SK-N-SH (cell line): ENCODE data around the gene TOM1L2. TPM values are rescaled to one million over a fixed set of nuclear protein-coding genes. Genes with fewer than 3 reads are reported as not detected.

ENCODE experiments used
- CTCF ChIA-PET: fragments of 300-600, 350-600 bp; formaldehyde crosslinking; extraction: SDS; loops from one replicate; lab custom pipeline; 2021; lab: Yijun Ruan, JAX
- POLR2A ChIA-PET: fragments of 350-600 bp; sonication (Branson Sonifier 250); formaldehyde crosslinking; extraction: SDS; loops from one replicate; lab custom pipeline; 2020; ENCODE audit warnings: antibody characterized with exemption, inconsistent platforms; lab: Yijun Ruan, JAX
- DNase-seq: peaks from one replicate; pipeline ENCODE4 v3.0.0; 2012
- H2AFZ ChIP-seq: fragments of 200-600 bp; sonication (generic); 2 replicates; pipeline ENCODE4 v1.8.1; 2016; ENCODE audit warnings: antibody characterized with exemption, mild to moderate bottlenecking, low read depth
- H3F3A ChIP-seq: fragments of 200-600 bp; sonication (generic); replicated peaks from 2 replicates; pipeline ENCODE3; 2016; ENCODE audit warnings: antibody characterized with exemption, mild to moderate bottlenecking; ENCODE audit not compliant: insufficient read depth
- H3K27ac ChIP-seq, 2 experiments: fragments of 200-500 bp in 1 of 2; fragments of 200-600 bp in 1 of 2; sonication (Bioruptor generic) in 1 of 2; sonication (generic), shearing (Covaris generic) in 1 of 2; 2 replicates each; pipeline versions ENCODE4 v1.5.1 to v1.6.1; 2014 to 2016; ENCODE audit warnings: low read depth in 2 of 2, inconsistent platforms in 1 of 2, low read length in 1 of 2, mild to moderate bottlenecking in 1 of 2, mixed read lengths in 1 of 2
- H3K27me3 ChIP-seq: fragments of 200-600 bp; sonication (generic), shearing (Covaris generic); 2 replicates; pipeline ENCODE4 v1.6.1; 2016; ENCODE audit warnings: mixed run types; ENCODE audit not compliant: insufficient read depth
- H3K36me3 ChIP-seq, 2 experiments: fragments of 200-500 bp in 1 of 2; fragments of 200-600 bp in 1 of 2; sonication (Bioruptor generic) in 1 of 2; sonication (generic) in 1 of 2; replicated peaks in 1 of 2; 2 replicates each; pipeline versions ENCODE3 to v1.5.1; 2014 to 2016; ENCODE audit warnings: low read length in 1 of 2, mild to moderate bottlenecking in 1 of 2; ENCODE audit not compliant: insufficient read depth in 2 of 2, control insufficient read depth in 1 of 2
- H3K4me1 ChIP-seq, 2 experiments: fragments of 200-500 bp in 1 of 2; fragments of 200-600 bp in 1 of 2; sonication (Bioruptor generic) in 1 of 2; sonication (generic), shearing (Covaris generic) in 1 of 2; 2 replicates each; pipeline versions ENCODE4 v1.5.1 to v1.6.1; 2014 to 2016; ENCODE audit warnings: low read depth in 1 of 2, low read length in 1 of 2, mixed run types in 1 of 2; ENCODE audit not compliant: insufficient read depth in 2 of 2, control insufficient read depth in 1 of 2
- H3K4me2 ChIP-seq: fragments of 200-600 bp; sonication (generic), shearing (Covaris generic); 2 replicates; pipeline ENCODE4 v1.6.1; 2017; ENCODE audit warnings: mixed run types
- H3K4me3 ChIP-seq, 2 experiments: fragments of 200-500 bp in 1 of 2; fragments of 200-600 bp in 1 of 2; sonication (Bioruptor generic) in 1 of 2; sonication (generic), shearing (Covaris generic) in 1 of 2; 2 replicates each; pipeline versions ENCODE4 v1.5.1 to v1.8.1; 2014 to 2016; ENCODE audit warnings: low read depth in 2 of 2, inconsistent platforms in 1 of 2, low read length in 1 of 2, mild to moderate bottlenecking in 1 of 2, mixed read lengths in 1 of 2, moderate library complexity in 1 of 2
- H3K79me2 ChIP-seq: fragments of 200-600 bp; sonication (generic); 2 replicates; pipeline ENCODE4 v1.8.1; 2017; ENCODE audit warnings: mild to moderate bottlenecking; ENCODE audit not compliant: insufficient read depth
- H3K9ac ChIP-seq: fragments of 200-600 bp; sonication (generic); 2 replicates; pipeline ENCODE4 v1.6.1; 2017; ENCODE audit warnings: mixed run types
- H3K9me2 ChIP-seq: fragments of 200-600 bp; sonication (generic); 2 replicates; pipeline ENCODE4 v1.6.1; 2017; ENCODE audit warnings: mixed run types
- H3K9me3 ChIP-seq: fragments of 200-600 bp; sonication (generic); 2 replicates; pipeline ENCODE4 v1.6.1; 2017; ENCODE audit warnings: mixed run types, mild to moderate bottlenecking, moderate library complexity
- H4K20me1 ChIP-seq: fragments of 200-600 bp; sonication (generic); 2 replicates; pipeline ENCODE4 v1.6.1; 2017; ENCODE audit warnings: mild to moderate bottlenecking, mixed run types; ENCODE audit not compliant: insufficient read depth
- EZH2phosphoT487 ChIP-seq: fragments of 200-600 bp; sonication (generic); IDR thresholded peaks from 2 replicates; pipeline ENCODE4 v1.6.1; 2017; ENCODE audit warnings: low read depth, mixed run types, mild to moderate bottlenecking, antibody characterized with exemption, moderate library complexity, borderline replicate concordance
- FOSL2 ChIP-seq: IDR thresholded peaks from 2 replicates; pipeline ENCODE4 v1.4.0; 2012; ENCODE audit warnings: low read depth, mild to moderate bottlenecking, moderate library complexity, borderline replicate concordance
- FOXJ3 ChIP-seq: sonication (generic); formaldehyde crosslinking; IDR thresholded peaks from 2 replicates; pipeline ENCODE4 v1.5.1; 2020; ENCODE audit warnings: mild to moderate bottlenecking, missing genetic modification reagents
- GABPA ChIP-seq: IDR thresholded peaks from 2 replicates; pipeline ENCODE4 v1.4.0; 2012; ENCODE audit warnings: low read depth, mild to moderate bottlenecking
- MXI1 ChIP-seq: IDR thresholded peaks from 2 replicates; pipeline ENCODE4 v1.6.1; 2012; ENCODE audit warnings: mild to moderate bottlenecking, low read depth, low read length, improper control_type of control experiment
- NFIC ChIP-seq: IDR thresholded peaks from 2 replicates; pipeline ENCODE4 v1.4.0; 2012; ENCODE audit warnings: borderline replicate concordance
- POLR2AphosphoS5 ChIP-seq: IDR thresholded peaks from 2 replicates; pipeline ENCODE4 v1.6.1; 2012; ENCODE audit warnings: low read depth, low read length
- RCOR1 ChIP-seq: fragments of 150-350 bp; IDR thresholded peaks from 2 replicates; pipeline ENCODE4 v1.6.1; 2017; ENCODE audit warnings: antibody characterized with exemption, low read length
- RXRA ChIP-seq: IDR thresholded peaks from 2 replicates; pipeline ENCODE4 v1.4.0; 2012; ENCODE audit warnings: low read depth, mild to moderate bottlenecking, borderline replicate concordance
- SMC3 ChIP-seq: IDR thresholded peaks from 2 replicates; pipeline ENCODE4 v1.6.1; 2012; ENCODE audit warnings: low read depth, low read length, improper control_type of control experiment
- TEAD4 ChIP-seq: IDR thresholded peaks from 2 replicates; pipeline ENCODE4 v1.4.0; 2012; ENCODE audit warnings: mild to moderate bottlenecking, borderline replicate concordance; ENCODE audit not compliant: insufficient read depth
- YY1 ChIP-seq: IDR thresholded peaks from 2 replicates; pipeline ENCODE4 v1.4.0; 2012; ENCODE audit warnings: low read depth, mild to moderate bottlenecking
- WGBS: methylation state at CpG from one replicate; pipeline ENCODE4 v1.1.6; 2017; ENCODE audit warnings: low lambda C conversion rate; 5-methylcytosine and 5-hydroxymethylcytosine counted together
- polyA plus RNA-seq, 3 experiments: library from polyadenylated mRNA; depleted of rRNA; stranded (reverse); fragments of >200 nt; gene quantifications; 2 replicates each; pipeline ENCODE4 v1.2.3, GENCODE V29; 2012
- TF ChIP-seq, protein P1 (sequence below): fragments of 200-600 bp; sonication (generic); IDR thresholded peaks from 2 replicates; pipeline ENCODE4 v1.6.1; 2017; ENCODE audit warnings: antibody characterized with exemption, mild to moderate bottlenecking, moderate library complexity
- TF ChIP-seq, protein P2 (sequence below): IDR thresholded peaks from 2 replicates; pipeline ENCODE4 v1.4.0; 2012; ENCODE audit warnings: low read depth, borderline replicate concordance
- TF ChIP-seq, protein P3 (sequence below): IDR thresholded peaks from 2 replicates; pipeline ENCODE4 v1.6.1; 2012; ENCODE audit warnings: mild to moderate bottlenecking, low read depth, low read length, moderate library complexity
- TF ChIP-seq, protein P4 (sequence below): IDR thresholded peaks from 2 replicates; pipeline ENCODE4; 2012

TOM1L2 gene
- polyA plus RNA-seq, 1 of the 3 experiments (the other 2 are of a cell fraction): 85.4 TPM

DNA sequence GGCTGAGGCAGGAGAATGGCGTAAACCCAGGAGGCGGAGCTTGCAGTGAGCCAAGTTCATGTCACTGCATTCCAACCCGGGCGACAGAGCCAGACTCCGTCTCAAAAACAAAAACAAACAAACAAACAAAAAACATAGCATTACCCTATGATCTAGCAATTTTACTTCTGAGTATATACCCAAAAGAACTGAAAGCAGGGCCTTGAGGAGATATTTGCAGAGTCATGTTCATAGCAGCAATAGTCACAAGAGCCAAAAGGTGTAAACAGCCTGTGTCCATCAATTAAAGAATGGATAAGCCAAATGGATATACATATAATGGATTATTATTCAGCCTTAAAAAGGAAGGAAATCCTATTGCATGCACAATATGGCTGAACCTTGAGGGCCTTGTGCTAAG, 63.1 kb downstream of the TOM1L2 start:
- peaks cover 6 to 33% of the 10 kb centered on the region in 2 experiments for H3K4me1 ChIP-seq
- H3K9me3 ChIP-seq: no peaks in the 10 kb centered on the region
- no peaks in the 10 kb centered on the region for H3K9me2 ChIP-seq
- 96% methylated on average over 5 of the region's 5 CpGs for WGBS
- H4K20me1 ChIP-seq: no peaks in the 10 kb centered on the region
- H3K79me2 ChIP-seq: peaks cover 11% of the 10 kb centered on the region; the same call in 1 of the 2 replicates
- H3K27ac ChIP-seq: no peak overlapping the region
- H3F3A ChIP-seq: peaks cover 5% of the 10 kb centered on the region
- H3K27me3 ChIP-seq: no peaks in the 10 kb centered on the region
- peaks cover 11 to 13% of the 10 kb centered on the region in 2 experiments for H3K36me3 ChIP-seq
- TF ChIP-seq GABPA: no peak
- TF ChIP-seq YY1: no peak
- no peak for TF ChIP-seq MXI1
- TF ChIP-seq, protein P1, sequence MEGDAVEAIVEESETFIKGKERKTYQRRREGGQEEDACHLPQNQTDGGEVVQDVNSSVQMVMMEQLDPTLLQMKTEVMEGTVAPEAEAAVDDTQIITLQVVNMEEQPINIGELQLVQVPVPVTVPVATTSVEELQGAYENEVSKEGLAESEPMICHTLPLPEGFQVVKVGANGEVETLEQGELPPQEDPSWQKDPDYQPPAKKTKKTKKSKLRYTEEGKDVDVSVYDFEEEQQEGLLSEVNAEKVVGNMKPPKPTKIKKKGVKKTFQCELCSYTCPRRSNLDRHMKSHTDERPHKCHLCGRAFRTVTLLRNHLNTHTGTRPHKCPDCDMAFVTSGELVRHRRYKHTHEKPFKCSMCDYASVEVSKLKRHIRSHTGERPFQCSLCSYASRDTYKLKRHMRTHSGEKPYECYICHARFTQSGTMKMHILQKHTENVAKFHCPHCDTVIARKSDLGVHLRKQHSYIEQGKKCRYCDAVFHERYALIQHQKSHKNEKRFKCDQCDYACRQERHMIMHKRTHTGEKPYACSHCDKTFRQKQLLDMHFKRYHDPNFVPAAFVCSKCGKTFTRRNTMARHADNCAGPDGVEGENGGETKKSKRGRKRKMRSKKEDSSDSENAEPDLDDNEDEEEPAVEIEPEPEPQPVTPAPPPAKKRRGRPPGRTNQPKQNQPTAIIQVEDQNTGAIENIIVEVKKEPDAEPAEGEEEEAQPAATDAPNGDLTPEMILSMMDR: no peak
- no peak for TF ChIP-seq EZH2phosphoT487
- no peak for TF ChIP-seq RXRA
- TF ChIP-seq, protein P2, sequence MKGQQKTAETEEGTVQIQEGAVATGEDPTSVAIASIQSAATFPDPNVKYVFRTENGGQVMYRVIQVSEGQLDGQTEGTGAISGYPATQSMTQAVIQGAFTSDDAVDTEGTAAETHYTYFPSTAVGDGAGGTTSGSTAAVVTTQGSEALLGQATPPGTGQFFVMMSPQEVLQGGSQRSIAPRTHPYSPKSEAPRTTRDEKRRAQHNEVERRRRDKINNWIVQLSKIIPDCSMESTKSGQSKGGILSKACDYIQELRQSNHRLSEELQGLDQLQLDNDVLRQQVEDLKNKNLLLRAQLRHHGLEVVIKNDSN: no peak
- no peak for TF ChIP-seq POLR2AphosphoS5
- no peak for TF ChIP-seq TEAD4
- TF ChIP-seq, protein P3, sequence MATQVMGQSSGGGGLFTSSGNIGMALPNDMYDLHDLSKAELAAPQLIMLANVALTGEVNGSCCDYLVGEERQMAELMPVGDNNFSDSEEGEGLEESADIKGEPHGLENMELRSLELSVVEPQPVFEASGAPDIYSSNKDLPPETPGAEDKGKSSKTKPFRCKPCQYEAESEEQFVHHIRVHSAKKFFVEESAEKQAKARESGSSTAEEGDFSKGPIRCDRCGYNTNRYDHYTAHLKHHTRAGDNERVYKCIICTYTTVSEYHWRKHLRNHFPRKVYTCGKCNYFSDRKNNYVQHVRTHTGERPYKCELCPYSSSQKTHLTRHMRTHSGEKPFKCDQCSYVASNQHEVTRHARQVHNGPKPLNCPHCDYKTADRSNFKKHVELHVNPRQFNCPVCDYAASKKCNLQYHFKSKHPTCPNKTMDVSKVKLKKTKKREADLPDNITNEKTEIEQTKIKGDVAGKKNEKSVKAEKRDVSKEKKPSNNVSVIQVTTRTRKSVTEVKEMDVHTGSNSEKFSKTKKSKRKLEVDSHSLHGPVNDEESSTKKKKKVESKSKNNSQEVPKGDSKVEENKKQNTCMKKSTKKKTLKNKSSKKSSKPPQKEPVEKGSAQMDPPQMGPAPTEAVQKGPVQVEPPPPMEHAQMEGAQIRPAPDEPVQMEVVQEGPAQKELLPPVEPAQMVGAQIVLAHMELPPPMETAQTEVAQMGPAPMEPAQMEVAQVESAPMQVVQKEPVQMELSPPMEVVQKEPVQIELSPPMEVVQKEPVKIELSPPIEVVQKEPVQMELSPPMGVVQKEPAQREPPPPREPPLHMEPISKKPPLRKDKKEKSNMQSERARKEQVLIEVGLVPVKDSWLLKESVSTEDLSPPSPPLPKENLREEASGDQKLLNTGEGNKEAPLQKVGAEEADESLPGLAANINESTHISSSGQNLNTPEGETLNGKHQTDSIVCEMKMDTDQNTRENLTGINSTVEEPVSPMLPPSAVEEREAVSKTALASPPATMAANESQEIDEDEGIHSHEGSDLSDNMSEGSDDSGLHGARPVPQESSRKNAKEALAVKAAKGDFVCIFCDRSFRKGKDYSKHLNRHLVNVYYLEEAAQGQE: no peak
- TF ChIP-seq RCOR1: no peak
- TF ChIP-seq, protein P4, sequence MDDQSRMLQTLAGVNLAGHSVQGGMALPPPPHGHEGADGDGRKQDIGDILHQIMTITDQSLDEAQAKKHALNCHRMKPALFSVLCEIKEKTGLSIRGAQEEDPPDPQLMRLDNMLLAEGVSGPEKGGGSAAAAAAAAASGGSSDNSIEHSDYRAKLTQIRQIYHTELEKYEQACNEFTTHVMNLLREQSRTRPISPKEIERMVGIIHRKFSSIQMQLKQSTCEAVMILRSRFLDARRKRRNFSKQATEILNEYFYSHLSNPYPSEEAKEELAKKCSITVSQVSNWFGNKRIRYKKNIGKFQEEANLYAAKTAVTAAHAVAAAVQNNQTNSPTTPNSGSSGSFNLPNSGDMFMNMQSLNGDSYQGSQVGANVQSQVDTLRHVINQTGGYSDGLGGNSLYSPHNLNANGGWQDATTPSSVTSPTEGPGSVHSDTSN: no peak
- TF ChIP-seq NFIC: no peak
- no peak for TF ChIP-seq SMC3
- no peak for TF ChIP-seq FOXJ3 (CRISPR knock-in tag)
- no peak for TF ChIP-seq FOSL2
- ChIA-PET POLR2A (no interaction called here), CTCF (interaction anchor here (2.0 to 4.3 kb wide), 2 partner anchors 10 to 18 kb away, joined by 10 to 19 read pairs; no protein-coding TSS in a partner anchor)
- H3K4me3 ChIP-seq: no peak overlapping the region
- no peak overlapping the region for H3K9ac ChIP-seq
- no peak for DNase-seq
- no peak overlapping the region for H2AFZ ChIP-seq
- H3K4me2 ChIP-seq: no peak overlapping the region
